Kasumi-1 (cell line): ENCODE measurements around the gene GATA2.

ENCODE experiments used
- DNase-seq, 2 experiments: peaks; one replicate each; lab custom pipeline; 2025; lab: John Stamatoyannopoulos, UW

GATA2 gene

DNA sequence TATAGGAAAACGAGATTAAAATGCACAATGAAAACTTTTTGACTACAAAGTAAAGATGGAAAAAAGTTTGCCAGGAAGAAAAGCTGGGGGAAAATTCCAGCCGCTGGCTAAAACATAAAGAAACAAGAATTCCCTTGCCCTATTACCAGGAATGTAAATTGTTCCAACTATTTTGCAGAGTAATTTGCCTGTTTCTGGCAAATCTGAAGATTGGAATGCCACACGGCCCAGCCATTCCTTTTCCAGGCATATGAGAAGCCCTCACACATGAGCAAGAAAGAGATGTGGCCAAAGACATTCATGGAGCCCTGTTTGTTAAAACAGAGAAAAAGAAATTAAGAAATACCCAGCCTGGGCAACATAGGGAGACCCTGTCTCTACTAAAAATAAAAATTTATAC, 8.4 kb upstream of the GATA2 start:
- no peak for DNase-seq

GRCh38 chr3:128500556-128500955, 7.6 kb upstream of the GATA2 start:
- DNase-seq = no peak

- no peak for DNase-seq
Observed at GRCh38 chr3:128499724-128500275, 6.8 kb upstream of the GATA2 start.

DNA sequence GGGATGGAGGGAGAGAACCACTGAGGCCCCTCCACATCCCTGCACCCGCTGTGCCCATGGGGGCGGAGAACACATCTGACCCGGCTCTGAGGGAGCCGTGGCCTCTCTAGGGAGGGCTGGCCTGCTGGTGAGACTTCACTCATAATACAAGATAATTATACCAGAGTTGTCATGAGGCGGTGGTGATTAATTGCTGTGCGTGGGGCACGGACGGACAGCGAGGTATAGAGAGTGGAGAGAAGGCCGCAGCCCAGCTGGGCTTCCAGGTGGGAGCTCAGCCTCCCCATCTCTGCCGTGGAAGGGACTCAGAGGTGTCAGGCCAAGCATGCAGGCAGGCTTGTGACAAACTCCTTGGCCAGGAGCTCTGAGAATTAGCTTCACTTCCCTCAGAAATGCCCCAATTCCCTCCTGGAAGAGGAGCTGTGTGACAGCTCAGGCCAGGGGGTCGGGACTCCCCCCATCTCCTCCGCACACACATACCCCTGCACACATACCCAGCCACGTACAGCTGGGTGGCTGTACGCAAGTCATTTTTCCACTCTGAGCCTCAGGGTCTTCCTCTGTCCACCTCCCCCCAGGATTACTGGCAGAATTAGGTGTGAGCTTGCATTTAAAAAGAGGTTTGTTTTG, 6.0 kb upstream of the GATA2 start:
- no peak for DNase-seq

DNA sequence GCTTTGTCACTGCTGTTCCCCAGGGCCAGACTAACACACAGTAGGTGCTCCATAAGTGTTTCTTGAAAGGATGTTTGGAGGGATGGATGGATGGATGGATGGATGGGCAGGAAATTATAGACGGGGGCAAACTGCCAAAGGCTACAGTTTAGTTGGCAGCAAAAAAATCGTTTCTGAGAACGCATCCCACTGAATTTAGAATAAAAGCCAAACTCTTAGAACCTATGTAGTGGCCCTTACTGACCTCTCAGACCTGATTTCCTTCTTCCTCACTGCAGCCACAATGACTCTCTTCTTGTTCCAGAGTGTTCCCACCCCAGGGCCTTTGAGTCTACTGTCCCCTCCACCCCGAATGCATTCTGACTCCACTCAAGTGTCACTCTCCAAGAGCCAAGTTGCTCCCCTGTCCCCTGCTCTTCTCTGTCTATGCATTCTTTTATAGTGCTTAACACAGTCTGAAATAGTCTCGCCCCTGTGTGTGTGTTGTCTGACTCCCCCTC, 5.2 kb upstream of the GATA2 start:
- no peak for DNase-seq

DNA sequence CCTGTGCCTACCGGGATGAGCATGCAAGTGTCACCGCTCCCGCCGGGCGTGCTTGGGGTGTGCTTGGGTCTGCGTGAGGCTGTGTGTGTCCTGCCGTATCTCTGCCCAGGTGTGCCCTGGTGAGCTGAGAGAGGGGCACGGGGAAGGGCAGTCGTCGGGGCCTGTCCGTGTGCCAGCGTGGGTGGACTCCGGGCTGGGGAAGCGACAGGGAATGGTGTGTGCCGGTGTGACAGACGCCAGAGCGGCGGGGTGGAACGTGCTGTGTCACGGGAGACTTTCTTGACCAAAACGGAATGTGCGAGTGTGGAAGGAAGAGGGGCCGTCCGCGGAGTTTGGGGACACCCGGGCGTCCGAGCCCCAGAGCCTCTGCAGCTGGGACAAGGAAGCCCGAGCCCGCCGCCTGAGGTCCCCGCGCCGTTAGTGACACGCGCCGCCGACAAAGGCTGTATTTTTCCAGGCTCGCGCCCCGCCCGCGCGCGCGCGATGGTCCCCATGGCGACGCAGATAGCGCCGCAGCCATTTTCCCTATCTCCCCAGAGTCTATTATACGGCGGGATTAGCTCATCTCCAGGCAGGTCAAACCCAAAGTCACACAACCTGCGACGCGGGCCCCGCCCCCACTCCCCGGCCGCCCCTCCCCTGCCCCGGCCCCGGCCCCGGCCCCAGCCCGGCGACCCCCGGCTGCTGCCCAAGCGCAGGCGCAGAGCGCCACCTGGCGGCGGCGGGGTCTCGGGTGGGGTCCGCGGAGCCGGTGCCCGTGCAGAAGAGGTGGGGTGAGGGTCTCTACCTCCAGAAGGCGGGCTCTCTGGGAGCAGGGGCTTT, 4.5 kb upstream of the GATA2 start:
- peak; percentile 62 to 71 for DNase-seq

DNA sequence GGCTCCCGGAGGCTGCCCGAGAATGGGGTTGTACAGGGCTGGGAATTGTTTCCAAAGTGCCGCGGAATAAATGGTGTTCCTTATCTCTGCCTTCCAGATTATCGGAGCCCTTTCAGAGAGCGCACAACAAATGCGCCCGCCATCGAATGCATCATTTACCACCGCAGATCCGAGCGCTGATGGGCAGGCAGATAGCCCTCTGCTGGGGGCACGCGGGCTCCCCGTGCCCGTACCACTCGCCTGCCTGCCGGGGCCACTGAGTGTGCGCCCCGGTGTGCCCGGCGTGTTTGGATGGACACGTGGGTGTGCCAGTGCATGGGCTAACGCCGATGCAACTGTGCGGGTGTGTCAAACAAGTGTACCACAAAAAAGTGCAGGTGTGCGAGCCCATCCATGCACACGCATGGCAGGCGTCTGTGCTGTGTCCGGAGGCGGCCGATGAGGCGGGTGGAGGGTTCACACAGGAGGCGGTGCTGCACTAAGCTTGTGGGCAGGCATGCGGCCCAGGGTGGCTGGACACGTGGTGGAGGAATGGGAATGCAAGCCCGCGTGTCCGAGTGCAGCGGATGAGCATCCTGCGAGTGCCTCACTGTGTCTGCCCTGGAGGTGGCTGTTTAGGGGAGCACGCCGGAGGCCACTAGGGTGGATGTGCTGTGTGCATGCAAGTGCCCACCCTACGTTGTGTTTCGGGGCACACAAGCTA, 3.8 kb upstream of the GATA2 start:
- DNase-seq = no peak

DNA sequence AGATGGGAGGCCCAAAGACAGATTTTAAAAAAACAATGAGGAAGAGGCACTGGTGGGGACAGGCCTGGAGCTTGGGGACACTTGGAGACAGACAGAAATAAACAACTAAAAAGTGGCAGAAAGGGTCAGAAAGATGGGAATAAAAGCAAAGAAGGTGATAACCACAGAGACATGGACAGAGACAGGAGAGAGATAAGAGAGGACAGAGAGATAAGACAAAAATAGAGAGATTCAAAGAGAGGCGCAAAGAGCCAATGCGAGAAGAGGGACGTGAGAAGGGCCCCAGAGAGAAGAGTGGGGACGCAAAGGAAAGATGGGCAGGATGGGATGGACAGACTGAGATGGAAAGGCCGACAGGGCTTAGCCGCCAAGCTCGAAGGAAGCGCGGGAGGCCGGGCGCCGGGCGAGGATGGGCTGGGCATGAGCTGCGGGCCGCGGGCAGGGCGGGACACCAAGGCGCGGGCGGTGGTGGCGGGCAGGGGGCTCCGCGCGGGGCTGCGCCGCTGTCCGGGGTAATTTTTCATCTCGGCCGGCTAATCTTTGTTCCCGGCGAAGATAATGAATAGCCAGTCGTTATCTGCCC, 3.1 kb upstream of the GATA2 start:
- DNase-seq = no peak

- DNase-seq = no peak
Observed at GRCh38 chr3:128495435-128495970, 2.5 kb upstream of the GATA2 start.

DNA sequence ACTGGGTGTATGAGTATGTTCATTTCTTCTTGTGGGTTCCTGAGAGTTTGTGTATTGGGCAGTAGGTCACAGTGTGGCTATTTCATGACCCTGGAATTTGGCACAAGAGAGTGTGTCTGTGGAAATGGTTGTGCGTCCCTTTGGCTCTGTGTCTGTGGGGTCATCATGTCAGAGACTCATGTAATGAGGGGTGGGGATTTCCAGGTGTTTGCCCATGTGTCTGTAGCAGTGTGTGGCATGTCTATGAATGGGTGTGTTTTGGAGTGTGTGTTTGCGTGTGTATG, 1.3 kb upstream of the GATA2 start:
- no peak for DNase-seq

DNA sequence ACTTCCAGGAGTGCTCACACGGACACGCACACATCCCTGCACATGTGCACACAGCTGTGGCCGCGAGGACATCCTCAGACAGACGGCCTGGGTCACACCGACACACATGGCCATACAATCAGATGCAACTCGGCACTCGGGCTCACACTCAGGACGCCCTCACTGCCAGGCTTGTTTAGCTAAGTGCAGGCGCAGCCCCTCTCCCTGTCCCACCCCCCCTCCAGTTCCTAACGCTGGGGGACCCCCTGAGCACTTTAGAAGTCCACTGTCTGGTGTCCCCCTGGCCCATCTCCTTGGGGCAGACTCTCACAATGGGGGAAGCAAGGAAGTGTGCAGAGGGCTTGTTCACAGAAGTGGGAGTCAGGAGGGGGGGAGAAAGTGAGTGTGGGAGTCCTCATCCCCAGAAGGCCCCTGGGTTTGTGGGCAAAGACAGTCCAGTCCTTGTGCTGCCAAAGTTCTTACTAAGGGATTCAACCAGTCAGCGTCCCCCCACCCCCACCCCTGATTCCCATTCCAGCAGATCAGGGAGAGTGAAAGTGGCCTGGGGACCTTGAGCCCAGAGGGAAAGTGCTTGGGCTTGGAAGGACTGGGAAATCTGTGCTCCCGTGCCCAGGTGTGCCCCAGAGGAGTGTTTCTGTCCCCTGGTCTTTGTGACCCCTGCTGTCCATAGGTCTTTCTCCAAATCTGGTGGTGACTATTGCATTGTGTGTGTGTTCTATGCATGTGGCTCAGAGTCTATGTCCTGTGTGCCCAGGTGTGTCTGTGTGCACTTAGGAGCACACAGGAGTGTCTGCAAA, 767 bp upstream of the GATA2 start:
- DNase-seq = no peak

DNA sequence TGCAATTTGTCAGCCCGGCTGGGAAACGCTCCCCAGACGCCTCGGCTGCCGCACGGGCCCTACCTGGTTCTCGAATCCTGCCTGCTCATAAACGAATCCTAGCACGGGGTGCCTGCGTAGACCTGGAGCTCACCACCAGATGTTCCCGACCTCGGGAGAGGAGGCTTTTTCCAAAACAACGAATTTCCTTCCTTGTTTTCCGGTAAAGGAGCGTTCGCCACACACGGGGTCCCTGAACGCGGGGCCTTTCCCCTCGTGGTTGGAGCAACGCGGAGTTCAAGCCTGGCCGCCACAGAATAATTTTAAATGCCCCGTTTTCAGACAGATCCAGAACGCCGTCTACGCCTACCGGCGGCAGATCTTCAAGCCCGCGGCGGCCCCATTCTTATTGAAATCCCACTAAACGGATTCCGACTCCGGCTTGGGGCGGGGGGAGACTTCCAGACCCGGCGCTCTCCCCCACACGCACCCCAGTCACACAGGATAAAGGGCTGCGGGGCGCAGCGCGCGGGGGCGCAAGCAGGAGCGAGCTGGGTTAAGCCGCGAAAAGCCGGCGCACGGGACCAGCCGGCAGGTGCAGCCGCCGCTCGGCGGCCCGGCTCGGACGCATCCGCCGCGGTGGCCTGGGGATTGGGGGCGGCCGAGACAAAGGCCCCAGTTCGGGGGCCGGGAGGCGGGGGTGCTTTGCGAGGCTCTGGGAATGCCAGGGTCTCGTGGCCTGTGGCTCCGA, 895 bp downstream of the GATA2 start:
- DNase-seq = no peak

DNA sequence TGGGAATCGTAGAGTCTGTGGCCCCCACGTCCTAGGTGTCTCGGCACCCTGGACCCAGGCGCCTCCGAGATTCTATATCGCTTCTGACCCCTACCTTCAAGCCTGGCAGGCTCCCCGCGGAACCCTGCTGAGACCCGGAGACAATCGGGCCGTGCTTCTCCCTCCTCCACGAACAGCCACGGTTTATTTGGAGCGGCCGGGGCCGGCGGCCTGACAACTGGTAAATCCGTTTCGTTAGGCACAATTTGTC, 1.4 kb downstream of the GATA2 start:
- no peak for DNase-seq

- DNase-seq = no peak
Observed at GRCh38 chr3:128490915-128491690, 1.9 kb downstream of the GATA2 start.

GRCh38 chr3:128490650-128490914, 2.4 kb downstream of the GATA2 start:
- DNase-seq = no peak

DNA sequence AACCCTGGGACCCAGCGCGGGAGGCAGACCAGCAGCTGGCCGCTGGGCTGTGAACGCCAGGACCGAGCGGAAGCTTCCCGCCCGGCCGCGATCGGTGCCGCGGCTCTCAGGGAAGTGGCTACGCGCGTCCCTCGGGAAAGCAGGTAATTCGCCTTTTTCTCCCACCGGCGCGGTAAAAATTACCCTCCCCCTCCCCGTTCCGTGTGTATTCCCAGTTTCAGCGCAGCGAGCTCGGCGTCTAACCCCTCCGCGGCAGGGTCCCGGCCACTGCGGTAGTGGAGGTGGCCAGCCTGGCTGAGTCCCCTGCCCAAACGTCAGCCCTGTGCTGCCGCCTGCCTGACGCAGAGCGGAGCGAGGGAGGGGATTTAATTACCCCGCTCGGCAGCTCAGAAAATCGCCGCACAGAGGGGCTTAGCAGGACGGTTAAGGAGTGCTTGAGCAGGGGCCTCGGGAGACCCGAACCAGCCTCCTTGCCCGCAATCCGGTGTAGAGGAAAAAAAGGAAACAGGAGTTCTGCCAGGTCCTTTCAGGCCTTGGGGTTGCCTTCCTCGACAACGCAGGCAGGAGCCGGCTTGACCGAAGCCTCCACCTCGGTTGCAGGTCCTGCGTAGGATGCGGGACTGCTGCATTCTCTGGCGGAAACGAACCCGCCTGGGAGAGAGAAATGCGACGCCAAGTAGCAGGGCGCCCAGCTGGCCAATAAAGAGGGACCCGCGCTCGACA, 2.9 kb downstream of the GATA2 start:
- DNase-seq = peak in 1 of 2 experiments; percentile 11

DNA sequence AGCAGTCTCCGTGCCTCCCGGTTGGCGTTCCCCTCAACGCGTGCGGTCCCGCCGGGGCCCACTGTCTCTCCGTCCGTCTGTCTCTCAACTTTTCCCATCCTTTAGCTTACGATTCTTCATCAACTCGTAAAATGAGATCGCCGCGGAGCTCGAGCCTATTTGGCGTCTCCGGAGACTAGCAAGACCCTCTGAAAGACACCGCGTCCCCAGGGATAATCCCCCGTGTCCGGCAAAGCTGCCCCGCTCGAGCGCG, 3.4 kb downstream of the GATA2 start:
- DNase-seq = peak; percentile 7 to 14

GRCh38 chr3:128488991-128489673, 3.9 kb downstream of the GATA2 start:
- peak; percentile 18 to 35 for DNase-seq

- DNase-seq = peak; percentile 5 to 12
Observed at GRCh38 chr3:128488636-128488990, 4.4 kb downstream of the GATA2 start.
